HG02885 (cell line): ENCODE measurements around the gene AP2B1.
"Not testable (repeated sequence)": the region's sequence is repeated elsewhere in the genome, so short reads cannot be mapped to it uniquely, and the experiment has no call there.

Experiments
- ATAC-seq: cut with Tn5 transposase; IDR thresholded peaks from one replicate; pipeline ENCODE4 v1.9.1; 2021; ENCODE audit warnings: mild to moderate bottlenecking; ENCODE audit not compliant: unreplicated experiment, poor library complexity

Gene AP2B1

DNA sequence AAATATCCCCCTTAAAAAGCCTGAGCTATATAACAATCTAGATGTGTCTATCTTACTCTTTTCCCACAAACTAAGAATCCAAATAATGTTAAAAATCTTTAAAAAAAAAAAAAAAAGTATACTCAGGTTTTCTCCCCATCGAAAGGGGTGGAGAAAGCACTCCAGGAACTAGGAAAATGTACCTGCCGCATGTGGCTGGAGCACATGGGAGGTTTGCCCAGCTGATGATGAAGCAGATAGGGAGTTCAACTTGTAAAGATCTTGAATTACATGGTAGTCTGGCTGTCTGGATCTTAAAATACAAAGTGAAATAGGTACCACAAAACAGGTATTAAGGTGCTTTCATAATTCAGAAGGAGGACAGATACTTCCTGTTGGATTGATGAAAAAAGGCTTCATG is 17.7 kb upstream of the AP2B1 start:
- ATAC-seq: no peak

- no peak for ATAC-seq
Measured at GRCh38 chr17:35575759-35576158, 11.4 kb upstream of the AP2B1 start.

DNA sequence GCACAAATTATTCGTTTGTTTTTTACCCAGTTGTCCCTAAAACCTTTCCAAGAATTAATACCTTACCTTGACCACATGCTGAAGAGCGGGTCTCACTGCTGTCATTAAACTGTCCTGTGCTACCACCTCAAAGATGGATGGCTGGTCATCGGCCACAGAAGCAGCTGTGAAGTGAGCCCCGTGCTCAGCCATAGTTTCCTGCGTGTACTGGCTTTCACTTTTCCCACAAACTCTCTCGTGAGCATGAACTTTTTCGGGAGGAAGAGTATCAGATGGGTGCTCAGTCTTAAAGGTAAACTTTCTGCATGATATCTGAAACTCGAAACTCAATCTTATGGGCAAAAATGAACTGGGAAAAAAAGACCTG is 9.3 kb upstream of the AP2B1 start:
- no peak for ATAC-seq

DNA sequence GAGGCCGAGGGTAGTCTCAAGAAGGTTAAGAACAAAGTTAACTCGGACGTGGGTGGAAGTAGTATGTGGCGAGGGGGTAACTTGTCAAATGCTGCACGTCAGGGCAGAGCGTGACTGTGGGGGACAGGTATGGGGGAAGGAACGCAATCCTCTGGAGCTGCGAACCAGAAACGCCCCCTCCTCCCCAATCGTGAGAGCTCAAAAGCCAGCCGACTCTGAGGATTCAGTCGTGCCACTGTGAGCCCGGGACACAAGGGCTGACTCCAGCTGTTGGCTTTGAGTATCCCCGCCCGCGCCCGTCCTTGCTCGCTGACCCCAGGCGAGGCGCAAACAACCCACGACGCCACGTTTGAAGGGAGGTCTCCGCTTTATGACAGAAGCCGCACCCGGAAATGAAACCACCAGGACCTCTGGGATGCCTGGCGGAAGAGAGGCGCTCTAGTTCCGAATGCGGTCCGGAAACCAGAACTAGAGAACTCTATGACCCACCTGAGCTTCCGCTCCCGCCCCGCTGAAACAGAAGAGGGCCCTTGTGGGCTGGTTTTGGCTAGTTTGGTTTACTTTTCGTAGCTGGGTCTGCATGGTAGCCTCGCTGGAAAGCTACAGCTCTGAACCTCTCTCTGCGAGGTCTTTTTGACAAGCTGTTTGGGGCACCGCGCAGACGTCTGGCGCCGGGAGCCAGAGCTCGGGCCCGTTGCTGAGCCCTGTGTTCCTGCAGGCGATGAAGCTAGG is 8.8 kb upstream of the AP2B1 start, which contains the start of gene PEX12:
Gene PEX12 (minus strand): TSS at position 375 of the 732 bp plus-strand sequence. CDS start 550 bp downstream, outside the sequence.
- ATAC-seq: peak; percentile 92

DNA sequence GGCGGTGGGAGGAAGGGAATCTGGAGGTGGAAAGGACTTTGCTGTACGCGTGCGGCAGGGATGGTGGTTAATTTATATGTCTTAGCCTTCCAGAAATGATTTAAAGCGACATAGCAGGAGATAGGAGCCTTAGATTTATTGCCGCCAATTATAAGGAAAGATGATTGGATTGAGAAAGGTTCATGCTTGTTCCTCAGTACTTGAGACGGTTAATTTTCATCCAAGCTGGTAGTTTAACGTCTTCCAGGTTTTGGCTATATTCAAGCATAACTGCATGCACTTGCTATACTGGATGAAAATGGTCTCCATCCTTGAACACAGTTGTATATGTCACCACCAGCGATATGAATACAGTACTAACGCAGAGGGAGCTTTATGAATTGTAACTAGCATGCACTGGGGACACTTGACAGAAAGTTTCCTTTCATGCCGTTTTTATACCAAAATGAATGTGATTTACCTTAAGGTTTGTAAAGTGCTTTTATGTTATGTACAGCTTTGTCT is 8.1 kb upstream of the AP2B1 start:
- ATAC-seq: no peak

GRCh38 chr17:35584061-35584460 is 3.1 kb upstream of the AP2B1 start:
- ATAC-seq: no peak

- ATAC-seq: peak; percentile 7
Measured at GRCh38 chr17:35586569-35587073, 501 bp upstream of the AP2B1 start.

DNA sequence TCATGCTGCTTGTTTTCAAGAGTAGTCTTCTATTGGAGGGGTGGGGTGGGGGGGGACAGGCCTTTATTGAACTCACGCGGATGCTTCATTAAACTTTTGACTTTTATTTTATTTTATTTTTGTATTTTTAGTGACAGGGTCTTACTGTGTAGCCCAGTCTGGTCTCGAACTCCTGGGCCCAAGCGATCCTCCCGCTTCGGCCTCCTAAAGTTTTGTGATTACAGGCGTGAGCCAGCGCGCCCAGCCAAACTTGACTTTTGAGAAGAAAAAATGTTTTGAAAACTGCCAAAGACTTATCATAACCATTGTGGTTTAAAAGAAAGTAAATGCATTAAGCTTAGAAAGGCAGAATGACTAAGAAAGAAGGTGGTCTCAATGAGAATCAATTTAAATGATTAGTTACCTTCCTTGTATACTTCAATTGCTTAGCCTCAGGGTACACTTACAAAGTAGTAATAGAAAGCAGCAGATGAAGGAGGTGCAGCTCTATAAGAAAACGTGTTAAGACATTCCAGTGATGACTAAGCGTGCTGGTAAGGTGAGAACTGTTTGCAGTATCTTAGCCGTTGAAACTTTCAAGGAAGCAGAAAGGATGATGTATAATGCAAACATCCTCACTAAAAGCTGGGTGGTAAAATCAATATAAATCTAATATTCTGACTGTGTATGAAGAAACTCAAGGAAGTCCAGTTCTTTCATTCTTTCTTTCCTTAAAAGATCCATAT is 1.2 kb downstream of the AP2B1 start:
- ATAC-seq: no peak

GRCh38 chr17:35596072-35596471 is 8.9 kb downstream of the AP2B1 start:
- no peak for ATAC-seq

DNA sequence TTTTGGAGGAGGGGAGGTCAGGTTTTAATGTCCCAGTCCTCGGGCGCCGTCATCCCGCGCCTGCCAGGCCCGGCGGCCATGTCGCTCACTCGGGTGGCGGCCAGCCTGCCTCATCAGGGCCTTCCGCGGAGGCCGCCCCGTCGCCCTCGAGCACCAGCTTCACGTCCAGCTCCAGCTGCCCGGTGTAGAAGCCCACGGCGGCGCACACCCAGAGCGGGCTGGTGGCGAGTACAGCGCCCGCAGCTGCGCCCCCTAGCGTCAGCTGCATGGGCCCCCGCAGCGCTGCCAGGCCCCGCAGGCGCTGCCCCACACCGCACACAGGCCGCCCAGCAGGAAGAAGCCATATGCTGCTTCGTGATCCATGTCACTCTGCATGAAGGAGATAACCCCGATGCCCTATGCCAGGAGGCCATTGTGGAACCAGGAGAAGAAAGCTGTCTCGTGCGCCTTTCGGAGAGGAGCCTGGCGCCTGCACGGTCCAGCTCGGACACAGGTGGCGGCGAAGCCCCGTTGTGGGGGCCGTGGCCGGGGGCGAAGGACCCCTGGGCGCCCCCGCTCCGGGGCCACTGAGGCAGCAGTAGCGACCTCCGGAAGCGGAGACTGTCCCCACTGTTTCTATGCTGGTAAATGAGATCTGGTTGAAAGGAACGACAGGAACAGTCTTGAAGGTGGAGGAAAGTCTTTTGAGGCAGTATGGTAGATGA is 9.6 kb downstream of the AP2B1 start:
- ATAC-seq: no peak

DNA sequence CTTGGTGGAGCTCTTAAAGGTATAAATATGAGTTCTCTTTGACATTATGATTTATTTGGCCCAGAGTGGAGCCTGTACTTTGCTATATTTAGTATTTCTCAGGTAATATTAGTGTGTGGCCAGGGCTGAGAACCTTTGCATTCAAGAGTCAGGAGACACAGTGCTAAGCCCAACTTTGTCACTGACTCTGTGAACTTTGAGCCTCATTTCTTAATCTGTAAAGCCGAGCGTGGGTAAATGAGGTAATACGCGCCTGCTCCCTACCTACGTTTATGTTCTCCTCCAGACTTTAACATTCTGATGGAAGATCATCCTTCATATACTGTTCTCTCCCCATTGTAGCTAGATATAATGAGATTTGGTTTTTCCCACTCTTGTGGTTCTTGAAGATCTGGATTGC is 10.5 kb downstream of the AP2B1 start:
- ATAC-seq: no peak

- ATAC-seq: no peak
Measured at GRCh38 chr17:35603674-35604073, 16.6 kb downstream of the AP2B1 start.

GRCh38 chr17:35605678-35606077 is 18.6 kb downstream of the AP2B1 start:
- ATAC-seq: no peak

DNA sequence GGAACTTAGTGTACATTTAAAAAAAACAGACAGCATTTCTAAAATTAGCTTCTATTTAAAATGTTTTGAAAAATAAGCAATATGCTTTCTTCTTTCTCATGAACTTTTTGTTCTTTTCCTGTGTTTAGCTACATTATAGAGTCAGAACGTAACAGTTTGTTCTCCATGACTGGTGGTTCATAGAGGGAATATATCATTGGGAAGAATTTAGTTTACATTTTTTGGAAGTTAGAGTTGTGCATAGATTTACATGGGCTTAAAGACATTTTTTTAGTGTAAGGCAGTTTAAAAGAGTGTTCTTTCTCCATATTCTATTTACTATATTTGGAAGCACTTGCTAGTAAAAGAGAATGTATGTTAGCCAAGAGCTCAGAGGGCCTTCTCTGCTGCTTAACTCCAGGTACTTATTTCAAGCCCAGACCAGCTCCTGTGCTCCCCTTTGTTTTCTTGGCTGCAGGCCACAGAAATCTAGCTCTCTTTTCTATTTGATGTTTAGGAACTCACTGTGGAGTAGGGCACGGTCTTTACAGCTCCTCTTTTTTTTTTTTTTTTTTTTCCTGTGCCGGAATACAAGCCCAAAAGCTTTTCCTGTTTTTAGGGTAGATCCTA is 20.2 kb downstream of the AP2B1 start:
- no peak for ATAC-seq

DNA sequence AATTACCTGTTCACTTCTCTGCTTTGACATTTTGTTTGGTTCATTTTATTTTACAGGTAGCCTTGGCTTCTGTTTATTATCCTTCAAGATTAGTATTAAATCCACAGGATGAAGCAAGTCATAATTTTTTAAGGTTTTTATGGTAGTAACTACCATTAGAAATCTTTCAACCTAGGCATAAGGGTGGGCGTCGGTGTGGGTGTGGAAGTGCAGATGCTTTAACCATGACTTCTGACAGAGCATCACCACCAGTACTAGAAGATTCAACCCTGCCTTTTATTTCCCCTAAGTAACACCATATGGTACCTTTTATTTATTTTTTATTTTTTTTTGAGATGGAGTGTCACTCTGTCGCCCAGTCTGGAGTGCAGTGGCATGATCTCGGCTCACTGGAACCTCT is 22.7 kb downstream of the AP2B1 start:
- ATAC-seq: no peak

DNA sequence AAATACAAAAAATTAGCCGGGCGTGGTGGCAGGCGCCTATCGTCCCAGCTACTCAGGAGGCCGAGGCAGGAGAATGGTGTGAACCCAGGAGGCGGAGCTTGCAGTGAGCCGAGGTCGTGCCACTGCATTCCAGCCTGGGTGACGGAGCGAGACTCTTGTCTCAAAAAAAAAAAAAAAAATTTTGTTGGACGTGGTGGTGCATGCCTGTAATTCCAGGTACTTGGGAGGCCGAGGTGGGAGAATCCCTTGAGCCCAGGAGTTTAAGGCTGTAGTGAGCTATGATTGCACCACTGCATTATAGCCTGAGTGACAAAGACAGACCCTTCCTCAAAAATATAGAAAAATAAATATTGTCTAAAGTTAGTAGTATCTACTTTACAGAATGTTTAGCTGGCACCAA is 23.6 kb downstream of the AP2B1 start:
- not testable (repeated sequence) for ATAC-seq

DNA sequence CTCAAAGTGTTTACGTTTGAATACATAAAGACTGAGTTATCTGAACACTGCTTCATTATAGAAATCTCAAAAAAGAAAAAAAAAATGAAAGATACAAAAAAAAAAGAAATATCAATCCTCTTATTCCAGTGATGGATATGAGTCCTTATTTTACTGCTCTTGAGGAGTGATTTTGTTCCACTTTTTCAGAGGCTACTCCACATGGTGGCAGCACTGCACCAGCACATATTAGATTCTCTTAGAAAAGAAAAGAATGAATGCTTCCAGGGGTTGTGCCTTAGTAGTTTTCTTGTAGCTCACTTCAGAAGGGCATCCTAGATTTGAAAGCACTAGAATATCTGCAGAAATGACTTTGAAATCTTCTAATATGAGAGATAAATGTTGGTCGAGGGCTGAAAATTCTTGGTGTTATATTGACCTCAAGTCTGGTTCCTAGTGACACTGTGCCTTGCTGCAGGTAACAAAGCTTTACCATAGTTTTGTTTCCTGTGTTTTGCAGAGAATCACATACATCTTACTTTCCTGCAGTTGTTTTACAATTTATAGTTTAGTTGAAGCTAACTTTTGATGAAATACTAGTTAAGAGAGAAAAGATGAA is 25.9 kb downstream of the AP2B1 start:
- ATAC-seq: no peak

DNA sequence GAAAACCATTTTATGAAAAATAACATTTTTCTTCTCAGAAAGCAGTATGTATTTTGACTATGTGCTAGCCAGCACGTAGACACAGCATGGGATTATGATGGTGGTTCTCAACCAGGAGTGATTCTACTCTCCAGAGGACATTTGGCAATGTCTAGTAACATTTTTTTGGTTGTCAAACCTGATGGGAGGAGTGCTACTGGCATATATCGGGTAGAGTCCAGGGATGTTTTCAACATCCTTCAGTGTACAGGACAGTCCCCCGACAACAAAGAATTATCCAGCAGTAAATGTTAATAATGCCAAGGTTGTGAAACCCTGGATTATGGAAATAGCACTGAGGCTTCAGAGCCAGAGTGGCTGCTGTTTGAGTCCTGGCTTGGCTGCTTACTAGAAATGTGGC is 27.7 kb downstream of the AP2B1 start:
- no peak for ATAC-seq

- ATAC-seq: no peak
Measured at GRCh38 chr17:35616536-35616935, 29.4 kb downstream of the AP2B1 start.

GRCh38 chr17:35617505-35617904 is 30.4 kb downstream of the AP2B1 start:
- no peak for ATAC-seq
